ENCODE results near the gene HMCN1.

DNA sequence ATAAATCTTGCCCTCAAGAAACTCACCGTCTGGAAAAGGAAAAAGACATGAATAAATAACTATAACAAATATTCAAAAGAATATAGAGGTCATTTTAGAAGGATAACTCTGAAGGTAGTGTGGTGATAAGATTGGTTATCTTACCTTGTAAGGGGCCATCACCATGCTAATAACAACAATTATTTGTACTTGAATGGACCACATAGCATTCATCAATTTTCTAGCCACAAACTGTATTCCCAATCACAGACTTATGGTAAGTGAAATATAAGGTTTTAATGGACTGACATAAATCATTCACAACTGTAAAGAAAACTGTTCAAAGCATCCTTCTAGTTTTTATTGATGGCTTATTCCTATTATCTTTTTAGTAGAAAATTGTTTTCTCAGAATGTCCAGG, 57.8 kb downstream of the HMCN1 start:
- TF ChIP-seq, protein P1, sequence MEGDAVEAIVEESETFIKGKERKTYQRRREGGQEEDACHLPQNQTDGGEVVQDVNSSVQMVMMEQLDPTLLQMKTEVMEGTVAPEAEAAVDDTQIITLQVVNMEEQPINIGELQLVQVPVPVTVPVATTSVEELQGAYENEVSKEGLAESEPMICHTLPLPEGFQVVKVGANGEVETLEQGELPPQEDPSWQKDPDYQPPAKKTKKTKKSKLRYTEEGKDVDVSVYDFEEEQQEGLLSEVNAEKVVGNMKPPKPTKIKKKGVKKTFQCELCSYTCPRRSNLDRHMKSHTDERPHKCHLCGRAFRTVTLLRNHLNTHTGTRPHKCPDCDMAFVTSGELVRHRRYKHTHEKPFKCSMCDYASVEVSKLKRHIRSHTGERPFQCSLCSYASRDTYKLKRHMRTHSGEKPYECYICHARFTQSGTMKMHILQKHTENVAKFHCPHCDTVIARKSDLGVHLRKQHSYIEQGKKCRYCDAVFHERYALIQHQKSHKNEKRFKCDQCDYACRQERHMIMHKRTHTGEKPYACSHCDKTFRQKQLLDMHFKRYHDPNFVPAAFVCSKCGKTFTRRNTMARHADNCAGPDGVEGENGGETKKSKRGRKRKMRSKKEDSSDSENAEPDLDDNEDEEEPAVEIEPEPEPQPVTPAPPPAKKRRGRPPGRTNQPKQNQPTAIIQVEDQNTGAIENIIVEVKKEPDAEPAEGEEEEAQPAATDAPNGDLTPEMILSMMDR (IDR thresholded peaks at IDR 0.05) = no peak
- TF ChIP-seq POLR2A (IDR thresholded peaks at IDR 0.05) = no peak

Measured in right lobe of liver (tissue), 4 donors.